Colon (tissue), 2 donors: Measurements from ENCODE around the gene GP1BA.
"Not testable (repeated sequence)": the region's sequence is repeated elsewhere in the genome, so short reads cannot be mapped to it uniquely, and the experiment has no call there.

Source experiments
- FAIRE-seq: peaks from 2 replicates; lab custom pipeline; 2012; peaks lifted over from hg19 to GRCh38; lab: Jason Lieb, UNC
- donor health status: control.
- donor health status: control.

Gene GP1BA

GRCh38 chr17:4901648-4902344 lies 30.3 kb upstream of the GP1BA start:
- FAIRE-seq, result no peak

GRCh38 chr17:4902540-4902939 lies 29.5 kb upstream of the GP1BA start:
- no peak for FAIRE-seq

GRCh38 chr17:4903051-4903818 lies 28.8 kb upstream of the GP1BA start, which contains the start of gene CHRNE:
CHRNE (minus strand) TSS chr17:4903098; CDS start chr17:4903063, 35 bp downstream.
- no peak for FAIRE-seq

- FAIRE-seq, result not testable (repeated sequence)
These were observed 25.4 kb upstream of the GP1BA start for GRCh38 chr17:4906642-4907041.

GRCh38 chr17:4908301-4908700 lies 23.8 kb upstream of the GP1BA start:
- no peak for FAIRE-seq

GRCh38 chr17:4908711-4909496 lies 23.2 kb upstream of the GP1BA start:
- no peak for FAIRE-seq

GRCh38 chr17:4913994-4914393 lies 18.1 kb upstream of the GP1BA start:
- no peak for FAIRE-seq

- FAIRE-seq, result not testable (repeated sequence)
These were observed 17.5 kb upstream of the GP1BA start for GRCh38 chr17:4914551-4914950.

GRCh38 chr17:4919511-4920047 lies 12.5 kb upstream of the GP1BA start:
- FAIRE-seq, result no peak

- no peak for FAIRE-seq
These were observed 11.6 kb upstream of the GP1BA start for GRCh38 chr17:4920351-4921048.

- FAIRE-seq, result no peak
These were observed 10.8 kb upstream of the GP1BA start for GRCh38 chr17:4921320-4921719.

- not testable (repeated sequence) for FAIRE-seq
These were observed 5.3 kb upstream of the GP1BA start for GRCh38 chr17:4926577-4927335.

- FAIRE-seq, result no peak
These were observed 3.2 kb upstream of the GP1BA start for GRCh38 chr17:4928881-4929280.

- FAIRE-seq, result no peak
These were observed 679 bp downstream of the GP1BA start for GRCh38 chr17:4932756-4933155.

- FAIRE-seq, result no peak
These were observed 1.6 kb downstream of the GP1BA start for GRCh38 chr17:4933646-4934045.

GRCh38 chr17:4934173-4934979 lies 2.3 kb downstream of the GP1BA start:
- no peak for FAIRE-seq

- no peak for FAIRE-seq
These were observed 3.6 kb downstream of the GP1BA start for GRCh38 chr17:4935650-4936049.

GRCh38 chr17:4936436-4936835 lies 4.4 kb downstream of the GP1BA start:
- no peak for FAIRE-seq

- FAIRE-seq, result no peak
These were observed 5.5 kb downstream of the GP1BA start for GRCh38 chr17:4937553-4937952.

- no peak for FAIRE-seq
These were observed 6.0 kb downstream of the GP1BA start for GRCh38 chr17:4938069-4938491.
